HG02588 (cell line): ENCODE results near the gene SLC25A6.
"Not testable (repeated sequence)": the region's sequence is repeated elsewhere in the genome, so short reads cannot be mapped to it uniquely, and the experiment has no call there.

ENCODE experiments used
- ATAC-seq: cut with Tn5 transposase; IDR thresholded peaks from one replicate; pipeline ENCODE4 v1.9.1; 2021; ENCODE audit warnings: mild to moderate bottlenecking, moderate library complexity; ENCODE audit not compliant: unreplicated experiment

The SLC25A6 gene

DNA sequence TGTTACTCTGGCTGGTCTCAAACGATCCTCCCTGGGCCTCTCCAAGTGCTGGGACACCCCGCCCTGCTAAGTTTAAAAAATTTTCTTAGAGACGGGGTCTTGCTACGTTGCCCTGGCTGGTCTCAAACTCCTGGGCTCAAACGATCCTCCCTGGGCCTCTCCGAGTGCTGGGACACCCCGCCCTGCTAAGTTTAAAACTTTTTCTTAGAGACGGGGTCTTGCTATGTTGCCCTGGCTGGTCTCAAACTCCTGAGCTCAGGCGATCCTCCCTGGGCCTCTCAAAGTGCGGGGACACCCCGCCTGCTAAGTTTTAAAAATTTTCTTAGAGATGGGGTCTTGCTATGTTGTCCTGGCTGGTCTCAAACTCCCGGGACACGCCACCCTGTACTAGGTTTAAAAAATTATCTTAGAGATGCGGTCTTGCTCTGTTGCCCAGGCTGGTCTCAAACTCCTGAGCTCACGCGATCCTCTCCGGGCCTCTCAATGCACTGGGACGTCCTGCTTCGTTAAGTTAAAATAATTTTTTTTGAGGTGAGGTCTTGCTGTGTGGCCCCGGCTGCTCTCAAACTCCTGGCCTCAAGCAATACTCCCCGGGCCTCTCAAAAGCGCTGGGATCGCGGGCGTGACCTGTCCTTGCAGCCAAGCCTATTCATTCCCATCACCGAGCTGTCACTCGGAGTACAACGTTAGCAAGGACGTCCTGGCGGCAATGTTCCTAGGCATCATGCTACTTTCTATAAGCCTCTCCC lies 1.1 kb downstream of the SLC25A6 start:
- ATAC-seq = no peak

DNA sequence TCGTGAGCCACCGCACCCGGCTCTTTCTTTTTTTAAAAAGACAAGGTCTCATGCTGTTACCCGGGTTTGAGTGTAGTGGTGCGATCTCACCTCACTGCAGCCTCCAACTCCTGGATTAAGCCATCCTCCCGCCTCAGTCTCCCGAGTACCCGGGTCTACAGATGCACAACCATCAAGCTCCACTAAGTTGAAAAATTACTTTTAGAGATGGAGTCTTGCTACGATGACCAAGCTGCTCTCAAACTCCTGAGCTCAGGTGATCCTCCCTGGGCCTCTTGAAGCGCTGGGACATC lies 2.0 kb downstream of the SLC25A6 start:
- no peak for ATAC-seq

DNA sequence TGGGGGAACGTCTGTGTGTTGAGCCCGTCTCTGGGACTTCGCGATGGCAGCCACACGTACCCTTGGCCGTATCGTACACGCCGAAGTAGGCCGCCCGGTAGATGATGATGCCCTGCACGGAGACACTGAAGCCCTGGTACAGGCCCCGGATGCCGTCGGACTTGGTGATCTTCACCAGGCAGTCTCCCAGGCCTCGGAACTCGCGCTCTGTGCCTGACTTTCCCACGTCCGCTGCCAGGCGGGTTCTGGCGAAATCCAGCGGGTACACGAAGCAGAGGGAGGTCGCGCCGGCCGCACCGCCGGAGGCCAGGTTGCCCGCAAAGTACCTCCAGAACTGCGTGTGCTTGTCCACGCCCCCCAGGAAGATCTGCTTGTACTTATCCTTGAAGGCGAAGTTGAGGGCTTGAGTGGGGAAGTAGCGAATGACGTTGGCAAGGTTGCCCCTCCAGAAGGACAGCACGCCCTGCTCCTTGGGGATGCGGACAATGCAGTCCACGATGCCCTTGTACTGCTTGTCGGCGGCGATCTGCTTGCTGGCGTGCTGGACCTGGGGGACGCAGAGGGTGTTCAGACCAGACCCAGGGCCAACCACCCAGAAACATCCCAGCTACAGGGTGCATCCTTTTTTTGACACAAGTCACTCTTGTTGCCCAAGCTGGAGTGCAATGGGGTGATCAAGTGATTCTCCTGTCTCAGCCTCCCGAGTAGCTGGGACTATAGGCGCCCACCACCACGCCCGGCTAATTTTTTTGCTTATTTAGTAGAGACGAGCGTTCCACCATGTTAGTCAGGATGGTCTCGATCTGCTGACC lies 2.5 kb downstream of the SLC25A6 start:
- no peak for ATAC-seq

DNA sequence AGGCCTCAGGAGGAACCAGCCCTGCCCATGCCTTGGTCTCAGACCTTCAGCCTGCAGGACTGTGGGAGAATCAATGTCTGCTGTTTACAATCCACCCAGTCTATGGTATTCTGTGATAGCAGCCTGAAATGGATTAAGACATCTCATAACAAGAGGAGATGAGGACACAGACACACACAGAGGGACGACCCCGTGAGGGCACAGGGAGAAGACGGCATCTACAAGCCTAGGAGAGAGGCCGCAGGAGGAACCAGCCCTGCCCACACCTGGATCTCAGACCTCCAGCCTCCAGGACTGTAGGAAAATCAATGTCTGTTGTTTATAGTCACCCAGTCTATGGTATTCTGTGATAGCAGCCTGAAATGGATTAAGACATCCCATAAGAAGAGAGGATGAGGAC lies 3.3 kb downstream of the SLC25A6 start:
- no peak for ATAC-seq

DNA sequence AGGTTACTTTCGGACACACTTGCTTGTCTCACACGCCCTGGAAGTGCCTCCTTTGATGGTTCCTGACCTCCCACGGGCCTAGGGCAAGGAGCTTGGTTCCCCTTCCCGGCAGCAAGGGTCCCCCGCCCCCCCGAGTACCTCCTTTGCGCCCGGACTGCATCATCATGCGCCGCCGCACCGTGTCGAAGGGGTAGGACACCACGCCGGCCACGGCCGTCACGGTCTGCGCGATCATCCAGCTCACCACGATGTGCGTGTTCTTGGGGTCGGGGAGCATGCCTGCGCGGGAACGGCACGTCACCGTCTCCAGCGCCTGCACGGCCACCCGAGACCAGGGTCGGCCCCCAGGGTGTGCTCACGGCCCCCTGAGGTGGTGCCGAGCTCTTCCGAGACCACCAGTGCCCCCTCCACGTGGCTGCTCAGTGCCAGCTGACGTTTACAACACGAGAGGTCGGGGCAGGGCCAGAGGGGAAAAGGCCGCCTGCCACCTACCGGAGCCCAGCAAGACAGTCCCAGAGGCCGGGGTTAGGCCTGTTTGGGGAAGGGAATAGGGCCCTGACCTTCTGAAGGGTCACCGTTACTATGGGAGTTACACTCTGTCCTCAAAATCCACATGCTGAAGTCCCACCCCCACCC lies 4.7 kb downstream of the SLC25A6 start:
- no peak for ATAC-seq

DNA sequence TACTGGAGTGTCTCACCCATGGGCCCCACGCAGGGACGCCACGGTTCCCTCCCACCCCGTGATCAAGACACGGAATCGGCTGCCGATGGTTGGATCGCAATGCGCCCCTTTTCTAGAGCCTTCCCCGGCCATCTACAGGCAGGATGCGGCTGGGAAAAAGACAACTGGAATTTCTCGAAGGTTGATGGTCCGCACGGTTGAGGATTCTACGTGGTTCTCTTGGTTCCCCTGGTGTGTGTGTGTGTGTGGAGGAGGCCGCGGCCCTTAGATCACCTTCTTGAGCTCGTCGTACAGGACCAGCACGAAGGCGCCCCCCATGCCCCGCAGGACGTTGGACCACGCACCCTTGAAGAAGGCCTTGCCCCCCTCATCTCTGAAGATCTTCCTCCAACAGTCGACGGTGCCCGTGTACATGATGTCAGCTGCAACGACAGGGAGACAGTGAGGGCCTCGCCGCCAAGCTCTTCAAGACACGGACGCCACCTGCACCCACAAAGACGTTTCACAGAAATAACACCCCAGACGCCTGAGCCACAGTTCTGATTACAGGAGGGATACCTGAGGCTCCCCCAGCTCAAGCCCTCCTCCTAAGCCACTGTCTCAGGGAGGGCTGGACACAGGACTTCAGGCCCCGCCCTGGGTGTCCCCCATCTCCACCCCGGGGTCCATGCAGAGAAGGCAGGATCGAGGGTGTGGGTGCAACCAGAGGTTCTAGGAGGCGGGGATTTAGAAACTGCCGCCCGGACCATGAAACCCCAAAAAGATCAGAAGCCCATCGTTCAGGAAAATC lies 5.4 kb downstream of the SLC25A6 start:
- ATAC-seq = no peak

DNA sequence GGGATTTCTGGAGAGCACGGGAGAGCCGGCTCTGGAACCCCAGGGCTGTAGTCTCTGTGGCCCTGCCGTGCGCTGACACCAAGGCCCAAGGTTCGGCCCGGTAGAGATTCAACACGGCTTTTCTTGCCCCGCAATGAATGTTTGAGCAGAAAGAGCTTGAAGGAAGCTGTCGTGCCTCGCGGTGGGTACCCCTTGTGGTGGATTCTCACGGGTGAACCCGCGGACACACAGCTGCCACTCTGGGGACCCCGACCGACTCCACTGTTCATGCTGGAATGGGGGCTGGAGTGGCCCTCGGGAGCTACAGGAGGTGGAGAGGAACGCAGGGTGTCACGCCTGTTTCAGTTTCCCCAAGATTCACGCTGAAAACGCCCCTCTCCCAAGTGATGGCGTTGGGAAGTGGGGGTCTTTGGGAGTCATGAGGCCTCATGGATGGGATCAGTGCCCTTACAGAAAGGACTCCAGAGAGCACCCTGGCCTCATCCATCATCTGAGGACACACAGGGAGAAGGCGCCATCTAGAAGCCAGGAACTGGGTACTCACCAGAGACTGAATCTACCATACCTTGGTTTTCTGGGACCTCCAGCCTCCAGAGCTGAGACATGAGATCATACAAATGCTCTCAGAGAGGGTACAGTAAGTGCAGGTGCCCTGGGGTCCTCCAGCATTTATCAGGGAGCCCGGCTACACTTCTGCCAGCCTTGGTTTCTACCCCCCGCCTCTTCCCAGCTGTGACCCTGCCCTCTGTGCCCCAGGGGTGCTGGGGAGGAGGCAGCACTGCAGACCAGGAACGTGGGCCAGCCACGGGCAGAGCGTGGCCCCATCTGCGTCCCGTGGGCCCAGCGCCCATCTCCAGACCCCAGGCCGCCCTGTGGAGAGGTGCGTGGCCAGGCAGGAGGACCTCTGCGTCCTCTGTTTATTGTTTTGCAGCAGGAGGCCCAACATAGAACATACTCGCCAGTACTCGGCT lies 6.4 kb downstream of the SLC25A6 start:
- ATAC-seq = no peak

DNA sequence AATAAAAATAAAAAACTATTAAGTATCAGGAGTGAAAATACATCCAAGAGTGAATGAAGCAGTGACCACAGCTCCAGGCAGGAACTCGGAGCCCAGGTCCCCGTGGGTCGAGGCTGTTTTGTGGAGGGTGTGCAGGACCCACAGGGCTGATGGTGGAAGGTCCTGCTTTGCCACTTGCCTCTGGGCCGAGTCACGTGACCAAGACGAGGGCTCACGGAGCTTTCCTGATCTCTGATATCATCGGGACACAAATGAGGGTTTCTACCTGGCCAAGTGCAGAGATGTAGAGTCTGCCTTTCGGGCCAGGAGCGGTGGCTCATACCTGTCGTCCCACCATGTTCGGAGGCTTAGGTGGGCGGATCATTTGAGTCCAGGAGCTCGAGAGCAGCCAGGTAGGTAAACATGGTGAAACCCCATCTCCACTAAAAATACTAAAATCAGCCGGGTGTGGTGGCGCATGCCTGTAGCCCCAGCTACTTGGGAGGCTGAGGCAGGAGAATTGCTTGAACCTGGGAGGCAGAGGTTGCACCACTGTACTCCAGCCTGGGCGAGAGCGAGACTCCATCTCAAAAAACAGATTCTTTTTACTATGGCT lies 7.2 kb downstream of the SLC25A6 start:
- ATAC-seq = no peak

DNA sequence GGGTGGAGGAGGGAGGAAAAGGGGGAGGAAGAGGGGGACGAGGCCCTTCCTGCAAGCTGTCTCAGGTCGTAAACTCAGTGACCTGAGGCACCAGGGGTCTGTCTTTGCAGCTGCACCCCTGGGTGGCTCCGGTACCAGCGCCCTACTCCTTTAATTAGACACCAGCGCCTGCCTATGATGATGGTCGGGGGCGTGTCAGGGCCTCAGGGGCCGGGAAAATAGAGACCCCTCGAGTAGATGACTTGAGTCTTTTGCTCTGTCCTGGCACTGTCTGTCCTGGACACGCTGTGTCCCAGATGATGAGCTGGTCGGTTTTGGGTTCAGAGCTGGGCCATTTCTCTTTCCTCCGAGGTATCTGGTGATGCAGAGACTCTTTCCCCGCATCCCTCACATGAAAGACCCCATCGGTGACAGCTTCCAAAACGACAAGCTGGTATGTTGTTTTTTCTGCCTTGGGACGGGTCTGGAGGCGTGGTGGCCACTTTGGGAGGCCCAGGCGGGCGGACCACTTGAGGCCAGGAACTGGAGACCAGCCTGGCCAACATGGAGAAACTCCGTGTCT lies 11.2 kb downstream of the SLC25A6 start:
- ATAC-seq = no peak

DNA sequence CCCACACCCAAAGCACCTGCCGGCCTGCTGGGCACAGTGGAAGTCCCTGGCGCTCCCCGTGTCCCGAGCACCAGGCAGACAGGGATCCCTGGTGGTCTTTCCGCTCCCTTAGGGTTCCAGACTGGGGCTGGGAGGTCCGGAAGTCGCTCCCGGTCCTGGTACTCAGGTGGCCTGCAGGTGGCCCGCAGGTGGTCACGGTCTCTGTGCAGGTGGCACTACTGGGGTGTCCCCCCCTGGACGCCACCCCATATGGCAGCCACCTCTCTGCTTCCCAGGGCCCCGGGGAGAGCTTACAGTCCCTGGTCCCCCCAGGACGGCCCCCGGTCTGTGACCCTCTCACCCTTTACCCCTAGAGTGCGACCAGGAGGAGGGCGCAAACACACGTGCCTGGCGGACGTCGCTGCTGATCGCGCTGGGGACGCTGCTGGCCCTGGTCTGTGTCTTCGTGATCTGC lies 13.6 kb downstream of the SLC25A6 start:
- ATAC-seq = no peak

DNA sequence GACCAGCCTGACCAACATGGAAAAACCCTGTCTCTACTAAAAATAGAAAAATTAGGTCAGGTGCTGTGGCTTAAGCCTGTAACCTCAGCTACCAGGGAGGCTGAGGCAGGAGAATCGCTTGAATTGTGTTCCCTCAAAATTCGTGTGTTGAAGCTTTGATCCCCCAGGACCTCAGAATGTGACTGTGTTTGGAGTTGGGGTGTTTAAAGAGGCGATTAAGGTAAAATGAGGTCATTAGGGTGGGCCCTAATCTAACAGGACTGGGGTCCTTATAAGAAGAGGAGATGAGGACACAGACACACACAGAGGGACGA lies 23.6 kb downstream of the SLC25A6 start:
- no peak for ATAC-seq

DNA sequence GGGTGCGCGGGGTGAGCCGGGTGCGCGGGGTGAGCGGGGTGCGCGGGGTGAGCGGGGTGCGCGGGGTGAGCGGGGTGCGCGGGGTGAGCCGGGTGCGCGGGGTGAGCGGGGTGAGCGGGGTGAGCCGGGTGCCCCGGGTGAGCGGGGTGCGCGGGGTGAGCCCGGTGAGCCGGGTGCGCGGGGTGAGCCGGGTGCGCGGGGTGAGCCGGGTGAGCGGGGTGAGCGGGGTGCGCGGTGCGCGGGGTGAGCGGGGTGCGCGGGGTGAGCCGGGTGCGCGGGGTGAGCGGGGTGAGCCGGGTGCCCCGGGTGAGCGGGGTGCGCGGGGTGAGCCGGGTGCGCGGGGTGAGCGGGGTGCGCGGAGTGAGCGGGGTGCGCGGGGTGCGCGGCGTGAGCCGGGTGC lies 25.6 kb downstream of the SLC25A6 start:
- not testable (repeated sequence) for ATAC-seq

DNA sequence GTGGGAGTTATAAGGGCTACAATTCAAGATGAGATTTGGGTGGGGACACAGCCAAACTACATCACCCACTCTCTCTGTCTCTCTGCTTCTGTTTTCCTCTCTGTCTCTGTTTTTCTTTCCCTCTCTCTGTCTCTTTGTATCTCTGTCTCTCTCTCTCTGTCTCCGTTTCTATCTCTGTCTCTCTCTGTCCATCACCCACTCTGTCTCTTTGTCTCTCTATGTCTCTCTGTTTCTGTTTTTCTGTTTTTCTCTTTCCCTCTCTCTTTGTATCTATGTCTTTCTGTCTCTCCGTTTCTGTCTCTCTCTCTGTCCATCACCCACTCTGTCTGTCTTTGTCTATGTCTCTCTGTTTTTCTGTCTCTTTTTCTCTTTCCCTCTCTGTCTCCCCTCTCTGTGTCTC lies 30.0 kb downstream of the SLC25A6 start:
- no peak for ATAC-seq

DNA sequence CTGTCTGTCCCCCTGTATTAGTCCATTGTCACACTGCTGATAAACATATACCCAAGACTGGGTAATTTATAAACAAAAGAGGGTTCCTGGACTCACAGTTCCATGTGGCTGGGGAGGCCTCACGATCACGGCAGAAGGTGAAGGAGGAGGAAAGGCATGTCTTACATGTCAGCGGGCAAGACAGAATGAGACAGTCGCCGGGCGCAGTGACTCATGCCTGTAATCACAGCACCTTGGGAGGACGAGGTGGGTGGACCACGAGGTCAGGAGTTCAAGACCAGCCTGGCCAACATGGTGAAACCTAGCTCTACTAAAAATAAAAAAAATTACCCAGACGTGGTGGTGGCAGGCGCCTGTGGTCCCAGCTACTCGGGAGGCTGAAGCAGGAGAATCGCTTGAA lies 30.6 kb downstream of the SLC25A6 start:
- ATAC-seq = no peak

DNA sequence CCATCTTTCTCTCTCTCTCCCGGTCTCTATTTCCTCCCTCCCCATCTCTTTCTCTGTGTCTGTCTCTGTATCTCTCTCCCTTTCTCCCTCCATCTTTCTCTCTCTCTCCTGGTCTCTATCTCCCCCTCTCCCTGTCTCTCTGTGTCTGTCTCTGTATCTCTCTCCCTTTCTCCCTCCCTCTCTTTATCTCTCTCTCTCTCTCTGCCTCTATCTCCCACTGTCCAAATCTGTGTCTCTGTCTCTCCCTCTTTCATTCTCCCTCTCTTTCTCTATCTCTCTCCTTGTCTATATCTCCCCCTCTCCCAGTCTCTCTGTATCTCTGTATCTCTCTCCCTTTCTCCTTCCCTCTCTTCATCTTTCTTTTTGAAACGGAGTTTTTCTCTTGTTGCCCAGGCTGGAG lies 31.7 kb downstream of the SLC25A6 start:
- ATAC-seq = no peak

DNA sequence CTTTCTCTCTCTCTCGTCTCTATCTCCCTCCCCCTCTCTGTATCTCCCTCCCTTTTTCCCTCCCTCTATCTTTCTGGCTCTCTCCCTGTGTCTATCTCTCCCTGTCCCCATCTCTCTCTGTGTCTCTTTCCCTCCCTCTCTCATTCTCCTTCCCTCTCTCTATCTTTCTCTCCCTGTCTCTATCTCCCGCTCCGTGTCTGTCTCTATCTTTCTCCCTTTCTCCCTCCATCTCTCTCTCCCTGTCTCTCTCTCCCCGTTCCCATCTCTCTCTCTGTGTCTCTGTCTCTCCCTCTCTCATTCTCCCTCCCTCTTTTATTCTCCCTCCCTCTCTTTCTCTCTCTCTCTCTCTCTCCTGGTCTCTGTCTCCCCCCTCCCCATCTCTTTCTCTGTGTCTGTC lies 32.4 kb downstream of the SLC25A6 start:
- ATAC-seq = no peak

DNA sequence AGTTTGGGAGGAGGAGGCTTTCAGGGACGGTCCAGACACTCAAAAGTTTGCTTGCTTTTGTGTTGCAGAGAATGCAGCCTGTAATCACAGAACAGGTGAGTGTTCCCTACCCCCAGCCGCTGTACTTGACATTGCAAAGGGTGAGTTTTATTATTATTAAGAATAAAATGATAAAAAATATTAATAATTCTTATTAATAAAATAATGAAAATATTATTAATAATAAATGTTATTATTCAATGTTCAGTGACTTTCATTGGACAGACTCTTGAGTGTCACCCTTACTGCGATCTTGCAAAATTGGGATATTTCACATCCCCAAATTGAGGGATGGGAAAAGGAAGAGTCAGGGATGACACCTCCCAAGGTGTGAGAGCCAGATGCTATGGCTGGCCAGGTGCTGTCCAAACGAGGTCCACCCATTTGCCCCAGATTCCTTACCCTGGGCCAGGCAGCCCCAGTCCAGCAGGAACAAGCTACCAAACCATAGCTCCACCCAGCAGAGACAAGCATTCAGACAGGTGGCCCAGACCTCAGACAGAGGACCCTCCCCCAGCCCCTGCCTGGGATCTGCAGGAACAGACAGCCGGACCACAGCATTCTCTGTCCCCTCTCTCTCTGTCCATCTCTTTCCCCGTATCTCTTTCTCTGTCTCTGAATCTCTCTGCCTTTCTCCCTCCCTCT lies 33.0 kb downstream of the SLC25A6 start:
- ATAC-seq = no peak

DNA sequence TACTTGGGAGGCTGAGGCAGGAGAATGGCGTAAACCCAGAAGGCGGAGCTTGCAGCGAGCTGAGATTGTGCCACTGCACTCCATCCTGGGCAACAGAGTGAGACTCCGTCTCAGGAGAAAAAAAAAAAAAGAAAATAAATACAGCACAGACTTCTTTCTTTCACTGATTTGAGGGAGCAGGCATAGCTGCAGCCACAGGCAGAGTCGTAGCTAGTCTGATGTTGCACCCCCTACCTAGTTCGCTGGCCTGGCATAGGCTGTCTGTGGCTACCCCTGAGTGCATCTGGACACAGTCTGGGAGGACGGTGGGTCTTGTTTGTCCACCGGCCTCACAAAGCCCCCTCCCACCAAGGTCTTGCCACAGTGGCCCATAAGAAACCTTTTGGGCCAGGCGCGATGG lies 33.9 kb downstream of the SLC25A6 start:
- no peak for ATAC-seq
